ENCODE data around the gene EEF2. TPM values are rescaled to one million over a fixed set of nuclear protein-coding genes. Genes with fewer than 3 reads are reported as not detected.
"Not testable (repeated sequence)": the region's sequence is repeated elsewhere in the genome, so short reads cannot be mapped to it uniquely, and the experiment has no call there.

EEF2 gene
- total and polyA plus RNA-seq, 4 donors = 969 to 1,851 (median 1,406) TPM

DNA sequence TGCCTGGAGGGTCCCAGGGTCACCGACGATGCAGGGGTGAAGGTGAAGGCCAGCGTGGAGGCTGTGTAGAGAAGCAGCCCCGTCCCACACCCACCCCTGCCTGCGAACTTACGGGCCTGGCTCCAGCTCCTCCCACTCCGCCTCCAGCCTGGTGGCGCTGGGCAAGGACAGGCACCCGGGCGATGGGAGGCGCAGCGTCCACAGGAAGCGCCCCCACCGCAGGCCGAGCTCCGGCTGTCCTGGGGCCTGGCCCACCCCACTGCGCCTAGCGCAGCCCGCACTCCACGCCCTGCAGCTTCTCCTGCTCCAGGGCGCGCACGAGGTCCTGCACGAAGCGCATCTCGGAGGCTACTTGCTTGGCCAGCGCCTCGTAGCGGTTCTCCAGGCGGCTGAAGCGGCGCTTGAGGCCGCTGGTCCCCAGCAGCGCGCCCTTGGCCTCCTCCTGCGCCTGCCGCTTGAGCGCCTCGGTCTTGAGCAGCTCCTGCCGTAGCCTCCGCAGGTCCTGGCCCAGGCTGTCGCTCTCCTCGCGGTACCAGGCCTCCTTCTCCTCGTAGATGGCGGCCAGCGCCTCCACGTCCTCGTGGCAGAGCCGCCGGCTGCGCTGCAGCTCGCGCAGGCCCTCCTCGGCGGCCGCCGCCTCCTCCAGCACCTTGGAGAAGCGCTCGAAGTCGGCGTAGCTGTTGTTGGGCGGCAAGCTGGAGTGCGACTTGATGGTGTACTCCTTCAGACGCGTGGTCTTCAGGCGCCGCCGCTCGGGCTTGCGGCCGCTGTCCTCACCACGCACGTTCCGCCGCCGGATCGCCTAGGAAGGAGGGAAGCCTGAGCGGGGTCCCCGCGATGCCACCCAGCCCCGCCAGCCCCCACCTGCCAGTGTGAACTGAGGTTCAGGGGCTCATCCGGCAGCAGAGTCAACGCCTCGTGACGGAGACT, 26.2 kb downstream of the EEF2 start:
- no peaks in the 10 kb centered on the region for H3K4me1 ChIP-seq (ENCODE audit: control insufficient read depth in 1 of 2, insufficient read depth in 2 of 2, low read length in 2 of 2)
- H3K27me3 ChIP-seq (ENCODE audit: control insufficient read depth in 1 of 2, insufficient read depth in 2 of 2, low read length in 1 of 2) = no peaks in the 10 kb centered on the region
- ATAC-seq (ENCODE audit: low FRiP score) (peak; percentile 45), DNase-seq (no peak)
- no peak overlapping the region for H3K27ac ChIP-seq (ENCODE audit: low read depth in 1 of 2, low read length in 2 of 2)
- H3K4me3 ChIP-seq (ENCODE audit: low read length in 2 of 2) = no peak overlapping the region
- 95 to 96% methylated on average over 80 to 86 of the region's 86 CpGs for WGBS, 2 donors
- no peaks in the 10 kb centered on the region for H3K9me3 ChIP-seq (ENCODE audit: control insufficient read depth, low read length)
- intact Hi-C loops (cut with DNase I) = no loop called here
- H3K36me3 ChIP-seq (ENCODE audit: control insufficient read depth in 1 of 2, insufficient read depth in 2 of 2, low read length in 1 of 2) = peaks cover 3 to 26% of the 10 kb centered on the region in 2 donors

DNA sequence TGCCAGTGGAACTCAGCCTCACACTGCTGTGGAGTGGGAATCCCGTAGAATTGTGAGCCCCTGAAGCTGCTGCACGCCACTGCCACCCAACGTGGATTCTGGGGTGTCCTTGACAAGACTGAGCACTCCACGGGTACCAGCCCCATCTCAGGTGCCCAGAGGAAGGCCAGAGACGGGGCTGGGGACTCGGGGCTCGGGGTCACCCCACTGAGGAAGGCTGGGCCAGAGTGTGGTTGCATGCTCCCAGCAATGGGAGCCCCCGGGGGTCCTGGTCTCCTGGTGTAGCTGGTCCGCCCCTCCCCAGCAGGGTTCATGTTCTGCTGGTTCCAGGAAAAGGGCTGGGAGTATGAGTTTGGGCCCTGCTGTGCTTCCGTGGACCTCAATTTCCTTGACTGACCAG, 29.6 kb downstream of the EEF2 start:
- no peak overlapping the region for H3K27ac ChIP-seq (ENCODE audit: low read depth in 1 of 2, low read length in 2 of 2)
- H3K4me3 ChIP-seq (ENCODE audit: low read length in 2 of 2) = no peak overlapping the region
- DNase-seq = no peak
- 78 to 87% methylated on average over 10 of the region's 10 CpGs for WGBS, 2 donors
- H3K27me3 ChIP-seq (ENCODE audit: control insufficient read depth in 1 of 2, insufficient read depth in 2 of 2, low read length in 1 of 2) = no peaks in the 10 kb centered on the region
- peaks cover 3 to 11% of the 10 kb centered on the region in 2 donors for H3K36me3 ChIP-seq (ENCODE audit: control insufficient read depth in 1 of 2, insufficient read depth in 2 of 2, low read length in 1 of 2)
- ATAC-seq (ENCODE audit: low FRiP score) = no peak
- H3K9me3 ChIP-seq (ENCODE audit: control insufficient read depth, low read length) = no peaks in the 10 kb centered on the region
- no peaks in the 10 kb centered on the region for H3K4me1 ChIP-seq (ENCODE audit: control insufficient read depth in 1 of 2, insufficient read depth in 2 of 2, low read length in 2 of 2)
- intact Hi-C loops (cut with DNase I) = no loop called here

DNA sequence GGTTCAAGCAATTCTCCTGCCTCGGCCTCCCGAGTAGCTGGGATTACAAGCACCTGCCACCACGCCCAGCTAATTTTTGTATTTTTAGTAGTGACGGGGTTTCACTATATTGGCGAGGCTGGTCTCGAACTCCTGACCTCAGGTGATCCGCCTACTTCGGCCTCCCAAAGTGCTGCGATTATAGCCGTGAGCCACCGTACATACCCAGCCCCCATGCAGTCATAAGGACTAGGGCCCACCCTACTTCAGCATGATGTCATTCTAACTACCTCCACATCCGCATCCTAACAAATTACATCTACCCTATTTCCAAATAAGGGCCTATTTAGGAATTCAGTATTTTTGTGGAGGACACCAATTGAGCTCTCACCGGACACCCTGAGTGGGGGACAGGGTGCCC, 30.0 kb downstream of the EEF2 start:
- intact Hi-C loops (cut with DNase I); H3K4me3 ChIP-seq (ENCODE audit: low read length in 2 of 2); DNase-seq; H3K9me3 ChIP-seq (ENCODE audit: control insufficient read depth, low read length); ATAC-seq (ENCODE audit: low FRiP score); H3K4me1 ChIP-seq (ENCODE audit: control insufficient read depth in 1 of 2, insufficient read depth in 2 of 2, low read length in 2 of 2); H3K27me3 ChIP-seq (ENCODE audit: control insufficient read depth in 1 of 2, insufficient read depth in 2 of 2, low read length in 1 of 2); H3K27ac ChIP-seq (ENCODE audit: low read depth in 1 of 2, low read length in 2 of 2): not testable (repeated sequence)
- H3K36me3 ChIP-seq (ENCODE audit: control insufficient read depth in 1 of 2, insufficient read depth in 2 of 2, low read length in 1 of 2) = peaks cover 3 to 11% of the 10 kb centered on the region in 2 donors
- 81 to 82% methylated on average over 13 of the region's 13 CpGs for WGBS, 2 donors

DNA sequence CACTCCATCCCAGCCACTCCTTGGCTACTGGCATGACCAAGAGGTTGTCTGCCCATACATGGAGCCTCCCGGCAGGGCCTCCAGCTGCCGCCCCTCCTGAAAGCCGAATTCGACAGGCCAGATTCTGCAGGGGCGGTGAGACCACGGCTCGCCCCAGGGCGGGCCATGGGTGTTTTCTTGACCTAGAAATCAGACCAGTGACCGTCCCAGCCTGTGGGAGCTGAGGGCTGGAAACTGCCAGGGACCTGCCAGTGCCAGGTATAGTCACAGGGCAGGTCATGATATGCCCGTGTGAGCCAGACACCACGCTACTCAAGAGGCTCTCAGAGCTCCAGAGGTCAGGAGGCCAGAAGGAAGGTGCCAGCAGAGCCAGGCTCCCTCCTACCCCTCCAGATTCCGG, 31.2 kb downstream of the EEF2 start:
- no peaks in the 10 kb centered on the region for H3K4me1 ChIP-seq (ENCODE audit: control insufficient read depth in 1 of 2, insufficient read depth in 2 of 2, low read length in 2 of 2)
- WGBS, 2 donors = 82 to 84% methylated on average over 12 of the region's 12 CpGs
- H3K27me3 ChIP-seq (ENCODE audit: control insufficient read depth in 1 of 2, insufficient read depth in 2 of 2, low read length in 1 of 2) = no peaks in the 10 kb centered on the region
- H3K9me3 ChIP-seq (ENCODE audit: control insufficient read depth, low read length) = no peaks in the 10 kb centered on the region
- ATAC-seq (ENCODE audit: low FRiP score) = no peak
- H3K27ac ChIP-seq (ENCODE audit: low read depth in 1 of 2, low read length in 2 of 2) = no peak overlapping the region
- H3K36me3 ChIP-seq (ENCODE audit: control insufficient read depth in 1 of 2, insufficient read depth in 2 of 2, low read length in 1 of 2) = peaks cover 0 to 3% of the 10 kb centered on the region in 2 donors
- intact Hi-C loops (cut with DNase I) = no loop called here
- DNase-seq = no peak
- no peak overlapping the region for H3K4me3 ChIP-seq (ENCODE audit: low read length in 2 of 2)

DNA sequence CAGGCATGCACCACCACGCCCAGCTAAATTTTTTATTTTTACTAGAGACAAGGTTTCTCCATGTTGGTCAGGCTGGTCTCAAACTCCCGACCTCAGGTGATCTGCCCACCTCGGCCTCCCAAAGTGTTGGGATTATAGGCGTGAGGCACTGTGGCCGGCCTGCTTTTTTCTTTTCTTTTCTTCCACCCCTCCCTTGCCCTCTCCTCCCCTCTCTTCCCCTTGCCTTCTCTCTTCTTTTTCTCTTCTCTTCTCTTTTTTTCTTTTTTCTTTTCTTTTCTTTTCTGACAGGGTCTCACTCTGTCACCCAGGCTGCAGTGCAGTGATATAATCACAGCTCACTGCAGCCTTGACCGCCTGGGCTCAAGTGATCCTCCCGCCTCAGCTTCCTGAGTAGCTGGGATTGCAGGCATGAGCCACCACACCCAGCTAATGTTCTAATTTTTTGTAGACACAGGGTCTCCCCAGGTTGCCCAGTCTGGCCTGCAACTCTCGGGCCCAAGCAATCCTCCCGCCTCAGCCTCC, 32.4 kb downstream of the EEF2 start:
- WGBS, 2 donors = 90 to 93% methylated on average over 9 of the region's 9 CpGs
- H3K36me3 ChIP-seq (ENCODE audit: control insufficient read depth in 1 of 2, insufficient read depth in 2 of 2, low read length in 1 of 2); H3K4me3 ChIP-seq (ENCODE audit: low read length in 2 of 2); ATAC-seq (ENCODE audit: low FRiP score); intact Hi-C loops (cut with DNase I); DNase-seq; H3K9me3 ChIP-seq (ENCODE audit: control insufficient read depth, low read length); H3K27ac ChIP-seq (ENCODE audit: low read depth in 1 of 2, low read length in 2 of 2); H3K4me1 ChIP-seq (ENCODE audit: control insufficient read depth in 1 of 2, insufficient read depth in 2 of 2, low read length in 2 of 2); H3K27me3 ChIP-seq (ENCODE audit: control insufficient read depth in 1 of 2, insufficient read depth in 2 of 2, low read length in 1 of 2): not testable (repeated sequence)

DNA sequence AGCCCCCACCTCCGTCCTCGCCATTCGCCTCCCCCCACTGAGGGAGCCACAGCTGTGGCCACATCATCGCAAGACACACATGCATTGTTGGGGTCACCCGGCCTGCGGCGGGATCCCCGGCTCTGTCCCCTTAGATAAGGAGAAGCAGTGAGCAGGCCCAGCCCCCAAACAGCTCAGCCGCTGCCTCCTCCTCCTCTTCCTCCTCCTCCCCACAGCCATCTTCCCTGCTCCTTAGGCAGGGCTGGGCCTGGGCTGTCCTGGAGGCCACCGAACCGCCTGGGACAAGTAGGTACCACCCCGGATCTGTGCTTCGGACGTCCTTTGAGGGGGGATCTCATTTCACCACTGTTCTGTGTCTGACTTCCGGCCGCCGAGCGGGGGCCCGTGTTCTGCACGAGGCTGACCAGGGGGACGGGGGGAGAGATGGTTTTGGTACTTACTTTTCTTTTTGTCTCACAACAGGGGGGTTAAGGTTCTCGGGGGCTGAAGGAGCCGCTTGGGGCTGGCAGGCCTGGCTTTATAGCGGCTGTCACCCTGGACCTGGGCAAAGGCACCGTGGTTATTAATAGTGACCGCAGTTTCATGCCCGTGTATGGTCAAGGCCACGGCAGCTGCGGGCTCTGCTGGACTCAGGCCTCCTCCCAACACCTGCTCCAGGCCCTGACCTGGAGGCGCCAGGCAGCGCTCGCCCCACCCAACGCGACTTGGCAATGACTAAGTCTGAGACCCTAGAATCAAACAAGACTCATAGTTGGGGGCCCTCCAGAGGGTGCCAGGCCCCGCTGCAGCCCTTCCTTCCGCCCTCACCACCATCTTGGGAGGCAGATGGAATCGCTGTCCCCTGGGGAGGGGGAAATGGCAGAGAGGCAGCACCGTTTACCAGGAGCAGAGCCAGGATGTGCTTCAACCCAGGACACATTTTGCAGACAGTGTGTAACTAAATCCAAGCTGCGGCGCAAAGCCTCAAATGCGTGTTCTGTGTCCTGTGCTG, 34.1 kb downstream of the EEF2 start:
- peak overlapping the region; percentile 31 to 73 for H3K27ac ChIP-seq (ENCODE audit: low read depth in 1 of 2, low read length in 2 of 2)
- H3K36me3 ChIP-seq (ENCODE audit: control insufficient read depth in 1 of 2, insufficient read depth in 2 of 2, low read length in 1 of 2) = no peaks in the 10 kb centered on the region
- WGBS, 2 donors = 19% methylated on average over 32 to 41 of the region's 41 CpGs
- H3K4me3 ChIP-seq (ENCODE audit: low read length in 2 of 2) = no peak overlapping the region
- DNase-seq = peak; percentile 68 to 87
- H3K4me1 ChIP-seq (ENCODE audit: control insufficient read depth in 1 of 2, insufficient read depth in 2 of 2, low read length in 2 of 2) = no peaks in the 10 kb centered on the region
- no peaks in the 10 kb centered on the region for H3K9me3 ChIP-seq (ENCODE audit: control insufficient read depth, low read length)
- intact Hi-C loops (cut with DNase I) = no loop called here
- H3K27me3 ChIP-seq (ENCODE audit: control insufficient read depth in 1 of 2, insufficient read depth in 2 of 2, low read length in 1 of 2) = no peaks in the 10 kb centered on the region
- peak; percentile 82 for ATAC-seq (ENCODE audit: low FRiP score)

DNA sequence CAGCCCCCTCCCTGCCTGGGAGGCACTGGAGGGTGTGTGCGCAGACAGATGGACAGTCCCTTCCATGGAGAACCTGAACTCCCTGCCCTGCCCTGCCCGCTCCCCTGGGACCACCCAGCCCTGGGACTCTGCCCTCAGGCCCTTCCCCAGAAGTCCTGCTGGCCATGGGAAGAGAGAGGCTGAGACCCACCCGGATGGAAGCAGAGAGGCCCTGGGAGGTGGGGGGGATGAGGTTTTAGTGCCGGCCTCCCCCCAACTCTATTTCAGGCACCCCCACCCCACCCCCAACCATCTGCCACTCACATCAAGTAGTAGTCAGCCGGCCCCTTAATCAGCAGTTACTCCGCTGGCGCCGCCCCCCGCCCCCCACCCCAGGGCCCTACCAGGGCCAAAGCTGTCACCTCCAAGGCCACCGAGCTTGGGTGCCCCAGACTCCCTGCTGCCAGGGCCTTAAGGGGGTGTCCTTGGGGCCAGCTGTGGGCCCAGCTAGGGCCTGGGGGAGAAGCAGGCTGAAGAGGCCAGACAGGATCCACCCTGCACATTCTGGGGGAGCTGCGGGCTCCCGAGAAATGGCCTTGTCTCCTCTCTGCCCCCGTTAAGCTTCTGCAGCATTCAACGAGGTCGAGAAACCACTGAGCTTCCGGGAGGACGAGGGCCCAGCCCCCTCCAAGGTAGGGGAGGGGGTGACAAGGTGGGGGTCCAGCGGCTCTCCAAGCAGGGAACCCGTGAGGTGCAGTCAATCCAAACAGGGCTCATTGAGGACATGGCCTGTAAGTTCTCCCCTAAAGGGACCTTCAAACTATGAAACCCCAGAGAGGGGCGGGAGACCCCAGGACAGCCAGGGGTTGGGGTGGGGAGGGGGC, 35.0 kb downstream of the EEF2 start:
- H3K9me3 ChIP-seq (ENCODE audit: control insufficient read depth, low read length) = no peaks in the 10 kb centered on the region
- no peak overlapping the region for H3K4me3 ChIP-seq (ENCODE audit: low read length in 2 of 2)
- 64 to 66% methylated on average over 19 to 20 of the region's 20 CpGs for WGBS, 2 donors
- ATAC-seq (ENCODE audit: low FRiP score) (no peak), DNase-seq (no peak)
- H3K36me3 ChIP-seq (ENCODE audit: control insufficient read depth in 1 of 2, insufficient read depth in 2 of 2, low read length in 1 of 2) = no peaks in the 10 kb centered on the region
- H3K27ac ChIP-seq (ENCODE audit: low read depth in 1 of 2, low read length in 2 of 2) = peak overlapping the region in 1 of 2 donors; percentile 18
- H3K27me3 ChIP-seq (ENCODE audit: control insufficient read depth in 1 of 2, insufficient read depth in 2 of 2, low read length in 1 of 2) = no peaks in the 10 kb centered on the region
- intact Hi-C loops (cut with DNase I) = no loop called here
- no peaks in the 10 kb centered on the region for H3K4me1 ChIP-seq (ENCODE audit: control insufficient read depth in 1 of 2, insufficient read depth in 2 of 2, low read length in 2 of 2)

DNA sequence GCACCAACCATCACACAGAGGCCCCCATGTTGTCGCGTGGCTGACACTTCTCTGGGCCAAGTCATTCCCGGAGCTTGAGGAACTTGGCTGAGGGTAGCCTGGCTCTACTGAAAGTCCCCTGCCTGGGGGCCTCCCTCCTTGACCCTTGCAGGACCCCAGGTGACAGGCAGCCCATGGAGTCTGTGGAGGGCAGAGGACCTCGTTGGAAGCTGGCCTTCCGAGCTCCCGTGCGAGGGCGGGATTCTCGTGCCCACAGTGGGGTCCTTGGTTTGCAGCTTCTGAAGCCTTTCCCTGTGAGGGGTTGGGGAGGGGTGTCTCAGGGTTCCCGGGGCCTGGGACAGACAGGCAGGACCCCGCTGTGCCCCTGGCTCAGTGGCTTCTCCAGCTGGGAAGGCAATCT, 36.0 kb downstream of the EEF2 start:
- no peaks in the 10 kb centered on the region for H3K27me3 ChIP-seq (ENCODE audit: control insufficient read depth in 1 of 2, insufficient read depth in 2 of 2, low read length in 1 of 2)
- no peak overlapping the region for H3K4me3 ChIP-seq (ENCODE audit: low read length in 2 of 2)
- no peak overlapping the region for H3K27ac ChIP-seq (ENCODE audit: low read depth in 1 of 2, low read length in 2 of 2)
- H3K9me3 ChIP-seq (ENCODE audit: control insufficient read depth, low read length) = no peaks in the 10 kb centered on the region
- ATAC-seq (ENCODE audit: low FRiP score) (no peak), DNase-seq (no peak)
- no peaks in the 10 kb centered on the region for H3K36me3 ChIP-seq (ENCODE audit: control insufficient read depth in 1 of 2, insufficient read depth in 2 of 2, low read length in 1 of 2)
- no peaks in the 10 kb centered on the region for H3K4me1 ChIP-seq (ENCODE audit: control insufficient read depth in 1 of 2, insufficient read depth in 2 of 2, low read length in 2 of 2)
- 74 to 76% methylated on average over 11 of the region's 11 CpGs for WGBS, 2 donors
- intact Hi-C loops (cut with DNase I) = no loop called here
